H9 (cell line): ENCODE measurements around the gene ENG. TPM values are rescaled to one million over a fixed set of nuclear protein-coding genes. Genes with fewer than 3 reads are reported as not detected.

Experiments used
- DNase-seq: peaks from one replicate; pipeline ENCODE4 v3.0.0-alpha.2; 2017
- H2AFZ ChIP-seq: one replicate; pipeline ENCODE4 v1.6.1; 2013; ENCODE audit warnings: mild to moderate bottlenecking, low read length, control low read depth, moderate library complexity
- H2AK5ac ChIP-seq: 2 replicates; pipeline ENCODE4 v1.6.1; 2013; ENCODE audit warnings: low read length, control low read depth, mixed read lengths; ENCODE audit not compliant: insufficient read length
- H2BK120ac ChIP-seq: one replicate; pipeline ENCODE4 v1.6.1; 2013; ENCODE audit warnings: low read depth, mild to moderate bottlenecking, low read length, control low read depth, inconsistent platforms; ENCODE audit not compliant: poor library complexity, severe bottlenecking
- H2BK12ac ChIP-seq: 2 replicates; pipeline ENCODE4 v1.6.1; 2013; ENCODE audit warnings: low read length, control low read depth, mixed read lengths, low read depth; ENCODE audit not compliant: insufficient read length
- H2BK15ac ChIP-seq: 2 replicates; pipeline ENCODE4 v1.6.1; 2013; ENCODE audit warnings: low read depth, low read length, control low read depth
- H2BK20ac ChIP-seq: one replicate; pipeline ENCODE4 v1.6.1; 2013; ENCODE audit warnings: low read depth, mild to moderate bottlenecking, low read length, control low read depth, inconsistent platforms; ENCODE audit not compliant: poor library complexity, severe bottlenecking
- H2BK5ac ChIP-seq: 2 replicates; pipeline ENCODE4 v1.6.1; 2013; ENCODE audit warnings: low read length, control low read depth, mixed read lengths; ENCODE audit not compliant: insufficient read length
- H3K14ac ChIP-seq: 2 replicates; pipeline ENCODE4 v1.6.1; 2013; ENCODE audit warnings: low read length, control low read depth; ENCODE audit not compliant: insufficient read depth
- H3K18ac ChIP-seq: 2 replicates; pipeline ENCODE4 v1.6.1; 2013; ENCODE audit warnings: low read depth, mild to moderate bottlenecking, mixed read lengths, low read length, control low read depth; ENCODE audit not compliant: insufficient read length
- H3K23ac ChIP-seq: 2 replicates; pipeline ENCODE4 v1.6.1; 2013; ENCODE audit warnings: low read length, control low read depth, mixed read lengths, low read depth; ENCODE audit not compliant: insufficient read length
- H3K23me2 ChIP-seq: 2 replicates; pipeline ENCODE4 v1.6.1; 2013; ENCODE audit warnings: low read depth, mild to moderate bottlenecking, mixed read lengths, low read length, control low read depth; ENCODE audit not compliant: insufficient read length, poor library complexity, severe bottlenecking
- H3K27ac ChIP-seq: 2 replicates; pipeline ENCODE4 v1.5.1; 2013; ENCODE audit warnings: low read length, control low read depth, mixed read lengths, low read depth; ENCODE audit not compliant: insufficient read length
- H3K27me3 ChIP-seq: 2 replicates; pipeline ENCODE4 v1.6.1; 2013; ENCODE audit warnings: low read length, control low read depth, inconsistent platforms; ENCODE audit not compliant: insufficient read depth
- H3K4ac ChIP-seq: 2 replicates; pipeline ENCODE4 v1.6.1; 2013; ENCODE audit warnings: low read depth, mild to moderate bottlenecking, control low read depth, inconsistent platforms, low read length, moderate library complexity
- H3K4me1 ChIP-seq: 2 replicates; pipeline ENCODE4 v1.6.1; 2013; ENCODE audit warnings: low read length, control low read depth, inconsistent platforms; ENCODE audit not compliant: insufficient read depth
- H3K4me2 ChIP-seq: 2 replicates; pipeline ENCODE4 v1.6.1; 2013; ENCODE audit warnings: low read length, control low read depth, mixed read lengths; ENCODE audit not compliant: insufficient read length, insufficient read depth
- H3K56ac ChIP-seq: 2 replicates; pipeline ENCODE4 v1.6.1; 2013; ENCODE audit warnings: low read depth, mild to moderate bottlenecking, mixed read lengths, low read length, control low read depth; ENCODE audit not compliant: insufficient read length
- H3K79me1 ChIP-seq: 2 replicates; pipeline ENCODE4 v1.6.1; 2013; ENCODE audit warnings: low read depth, mild to moderate bottlenecking, moderate library complexity, low read length, control low read depth, inconsistent platforms; ENCODE audit not compliant: insufficient read depth, poor library complexity, severe bottlenecking
- H3K79me2 ChIP-seq: 2 replicates; pipeline ENCODE4 v1.6.1; 2013; ENCODE audit warnings: low read length, control low read depth, inconsistent platforms; ENCODE audit not compliant: insufficient read depth
- H3K9ac ChIP-seq: 2 replicates; pipeline ENCODE4 v1.6.1; 2013; ENCODE audit warnings: low read length, control low read depth, mixed read lengths; ENCODE audit not compliant: insufficient read length; ENCODE audit errors: extremely low read depth
- H3K9me3 ChIP-seq: one replicate; pipeline ENCODE4 v1.6.1; 2013; ENCODE audit warnings: low read depth, low read length, inconsistent platforms; ENCODE audit not compliant: control insufficient read depth
- H3T11ph ChIP-seq: one replicate; pipeline ENCODE4 v1.6.1; 2013; ENCODE audit warnings: mild to moderate bottlenecking, low read length, control low read depth, inconsistent platforms
- H4K20me1 ChIP-seq: one replicate; pipeline ENCODE4 v1.6.1; 2013; ENCODE audit not compliant: control insufficient read depth, insufficient read length, insufficient read depth
- H4K5ac ChIP-seq: 2 replicates; pipeline ENCODE4 v1.6.1; 2013; ENCODE audit warnings: low read depth, mild to moderate bottlenecking, mixed read lengths, low read length, control low read depth; ENCODE audit not compliant: insufficient read length
- H4K8ac ChIP-seq: replicated peaks from 2 replicates; pipeline ENCODE4 v1.6.1; 2013; ENCODE audit warnings: low read length, control low read depth, mixed read lengths, low read depth; ENCODE audit not compliant: insufficient read length
- H4K91ac ChIP-seq: 2 replicates; pipeline ENCODE4 v1.6.1; 2013; ENCODE audit warnings: low read depth, mild to moderate bottlenecking, moderate library complexity, mixed read lengths, low read length, control low read depth; ENCODE audit not compliant: insufficient read length
- H3K27ac Mint-ChIP-seq, 3 experiments: 2 replicates in 2 of 3; 3 replicates in 1 of 3; pipeline ENCODE4 v1.8.0; 2020 to 2021; ENCODE audit warnings: mixed read lengths in 3 of 3, mild to moderate bottlenecking in 1 of 3, moderate library complexity in 1 of 3
- H3K27me3 Mint-ChIP-seq: 2 replicates; pipeline ENCODE4 v1.8.0; 2021; ENCODE audit warnings: low read depth, mild to moderate bottlenecking, moderate library complexity, mixed read lengths
- H3K36me3 Mint-ChIP-seq, 3 experiments: 2 replicates in 2 of 3; 3 replicates in 1 of 3; pipeline ENCODE4 v1.8.0; 2020 to 2021; ENCODE audit warnings: low read depth in 3 of 3, mixed read lengths in 3 of 3; ENCODE audit not compliant: insufficient read depth in 1 of 3
- H3K4me1 Mint-ChIP-seq, 2 experiments: 2 replicates each; pipeline ENCODE4 v1.8.0; 2020; ENCODE audit warnings: mixed read lengths in 2 of 2
- H3K4me3 Mint-ChIP-seq, 2 experiments: 2 replicates in 1 of 2; 3 replicates in 1 of 2; pipeline ENCODE4 v1.8.0; 2020 to 2021; ENCODE audit warnings: mild to moderate bottlenecking in 2 of 2, mixed read lengths in 2 of 2, moderate library complexity in 1 of 2
- H3K9me3 Mint-ChIP-seq, 2 experiments: 2 replicates in 1 of 2; 3 replicates in 1 of 2; pipeline ENCODE4 v1.8.0; 2020; ENCODE audit warnings: mild to moderate bottlenecking in 2 of 2, mixed read lengths in 2 of 2, moderate library complexity in 1 of 2
- WGBS: extraction: QIAGEN DNeasy Blood & Tissue Kit; methylation state at CpG from one replicate; pipeline ENCODE4 v1.1.7; 2013; ENCODE audit warnings: missing lambda C conversion rate, low lambda C conversion rate, mixed read lengths; ENCODE audit not compliant: insufficient read length; ENCODE audit errors: extremely low coverage; 5-methylcytosine and 5-hydroxymethylcytosine counted together
- total RNA-seq: library from RNA; stranded (reverse); gene quantifications from 2 replicates; pipeline ENCODE4 v1.2.1, GENCODE V29; 2021
- TF ChIP-seq, protein P1 (sequence below): fragments of 200-600 bp; sonication (generic); conservative IDR thresholded peaks from 3 replicates; pipeline ENCODE4 v1.8.0; 2021; ENCODE audit warnings: antibody characterized with exemption, mild to moderate bottlenecking

ENG gene
- total RNA-seq, 1 experiment from 2014 or later, result 2.1 TPM

DNA sequence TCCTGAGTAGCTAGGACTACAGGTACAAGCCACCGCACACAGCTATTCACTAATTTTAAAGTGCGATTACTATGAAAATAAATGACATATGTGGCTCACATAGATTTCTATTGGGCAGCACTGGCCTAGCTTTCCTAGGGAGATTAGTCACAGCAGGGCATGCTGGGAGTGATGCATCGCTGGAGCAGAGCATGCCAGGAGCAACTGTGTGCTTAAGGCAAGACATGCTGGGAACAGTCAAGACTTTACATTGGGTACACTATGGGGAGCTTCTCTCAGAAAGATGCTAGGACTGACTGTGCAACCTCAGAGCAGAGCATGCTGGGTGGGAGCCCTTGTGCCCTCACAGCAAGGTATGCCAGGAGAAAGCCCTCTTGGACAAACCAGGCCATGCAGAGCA is 35.6 kb upstream of the ENG start:
- Histone ChIP-seq H3K79me1 (no peaks in the 10 kb centered on the region), H4K8ac (no peak overlapping the region), H3K4ac (no peak overlapping the region), H3K23me2 (no peaks in the 10 kb centered on the region), H3K27ac (no peak overlapping the region), H3K4me1 (no peaks in the 10 kb centered on the region), H2AK5ac (no peak overlapping the region), H2BK15ac (no peak overlapping the region), H3K9ac (no peak overlapping the region), H3K23ac (no peak overlapping the region), H2BK120ac (no peak overlapping the region), H3K9me3 (no peaks in the 10 kb centered on the region), H2BK5ac (no peak overlapping the region), H3K18ac (no peak overlapping the region), H3K56ac (no peak overlapping the region), H3K79me2 (no peaks in the 10 kb centered on the region), H3K4me2 (no peak overlapping the region), H4K5ac (no peak overlapping the region), H3K27me3 (no peaks in the 10 kb centered on the region), H2AFZ (no peak overlapping the region), H2BK20ac (no peak overlapping the region), H3K14ac (no peak overlapping the region), H2BK12ac (no peak overlapping the region), H4K20me1 (no peaks in the 10 kb centered on the region), H4K91ac (no peak overlapping the region), H3T11ph (no peak overlapping the region)
- Mint-ChIP-seq H3K4me3 (no peak overlapping the region; a peak in 1 of 5 replicates), H3K27me3 (no peaks in the 10 kb centered on the region), H3K9me3 (peaks cover 9% of the 10 kb centered on the region in 2 experiments; a peak in 3 of 5 replicates), H3K36me3 (peaks cover 38 to 68% (median 65%) of the 10 kb centered on the region in 3 experiments), H3K4me1 (peaks cover 0 to 10% of the 10 kb centered on the region in 2 experiments; a peak in 2 of 4 replicates), H3K27ac (no peak overlapping the region)
- TF ChIP-seq, protein P1, sequence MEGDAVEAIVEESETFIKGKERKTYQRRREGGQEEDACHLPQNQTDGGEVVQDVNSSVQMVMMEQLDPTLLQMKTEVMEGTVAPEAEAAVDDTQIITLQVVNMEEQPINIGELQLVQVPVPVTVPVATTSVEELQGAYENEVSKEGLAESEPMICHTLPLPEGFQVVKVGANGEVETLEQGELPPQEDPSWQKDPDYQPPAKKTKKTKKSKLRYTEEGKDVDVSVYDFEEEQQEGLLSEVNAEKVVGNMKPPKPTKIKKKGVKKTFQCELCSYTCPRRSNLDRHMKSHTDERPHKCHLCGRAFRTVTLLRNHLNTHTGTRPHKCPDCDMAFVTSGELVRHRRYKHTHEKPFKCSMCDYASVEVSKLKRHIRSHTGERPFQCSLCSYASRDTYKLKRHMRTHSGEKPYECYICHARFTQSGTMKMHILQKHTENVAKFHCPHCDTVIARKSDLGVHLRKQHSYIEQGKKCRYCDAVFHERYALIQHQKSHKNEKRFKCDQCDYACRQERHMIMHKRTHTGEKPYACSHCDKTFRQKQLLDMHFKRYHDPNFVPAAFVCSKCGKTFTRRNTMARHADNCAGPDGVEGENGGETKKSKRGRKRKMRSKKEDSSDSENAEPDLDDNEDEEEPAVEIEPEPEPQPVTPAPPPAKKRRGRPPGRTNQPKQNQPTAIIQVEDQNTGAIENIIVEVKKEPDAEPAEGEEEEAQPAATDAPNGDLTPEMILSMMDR, result no peak
- no peak for DNase-seq
- no CpG with 5 or more reads among the region's 3 CpGs for WGBS
